Neural cell (in vitro differentiated cells): ENCODE results near the gene MCC.

Source experiments
- EP300 ChIP-seq: fragments of 450-650 bp; conservative IDR thresholded peaks from 2 replicates; pipeline ENCODE4 v1.6.1; 2014; ENCODE audit warnings: antibody characterized with exemption, mild to moderate bottlenecking, moderate library complexity; ENCODE audit not compliant: poor library complexity, severe bottlenecking
- EZH2 ChIP-seq: fragments of 200-600, 300-800 bp; shearing (Covaris generic), sonication (generic); IDR thresholded peaks from 2 replicates; pipeline ENCODE4 v1.6.1; 2014; ENCODE audit warnings: antibody characterized with exemption, low read length, borderline replicate concordance, mild to moderate bottlenecking; ENCODE audit not compliant: insufficient read depth, poor library complexity, severe bottlenecking
- MXI1 ChIP-seq: fragments of 450-650 bp; conservative IDR thresholded peaks from 2 replicates; pipeline ENCODE4 v1.6.1; 2014; ENCODE audit warnings: antibody characterized with exemption, mild to moderate bottlenecking; ENCODE audit not compliant: poor library complexity, severe bottlenecking
- POLR2AphosphoS5 ChIP-seq: IDR thresholded peaks from 2 replicates; pipeline ENCODE4 v1.6.1; 2012
- RAD21 ChIP-seq: fragments of 450-650 bp; conservative IDR thresholded peaks from 2 replicates; pipeline ENCODE4 v1.6.1; 2014; ENCODE audit warnings: antibody characterized with exemption, mild to moderate bottlenecking, moderate library complexity
- SMC3 ChIP-seq: fragments of 450-650 bp; conservative IDR thresholded peaks from 2 replicates; pipeline ENCODE4 v1.6.1; 2014; ENCODE audit warnings: antibody characterized with exemption, mild to moderate bottlenecking, moderate library complexity; ENCODE audit not compliant: poor library complexity
- TAF1 ChIP-seq: IDR thresholded peaks from 2 replicates; pipeline ENCODE4 v1.6.1; 2012; ENCODE audit warnings: low read depth
- TF ChIP-seq, protein P1 (sequence below): fragments of 450-650 bp; IDR thresholded peaks from 2 replicates; pipeline ENCODE4 v1.5.1; 2014; ENCODE audit warnings: antibody characterized with exemption, mild to moderate bottlenecking, moderate library complexity; ENCODE audit not compliant: poor library complexity, severe bottlenecking

DNA sequence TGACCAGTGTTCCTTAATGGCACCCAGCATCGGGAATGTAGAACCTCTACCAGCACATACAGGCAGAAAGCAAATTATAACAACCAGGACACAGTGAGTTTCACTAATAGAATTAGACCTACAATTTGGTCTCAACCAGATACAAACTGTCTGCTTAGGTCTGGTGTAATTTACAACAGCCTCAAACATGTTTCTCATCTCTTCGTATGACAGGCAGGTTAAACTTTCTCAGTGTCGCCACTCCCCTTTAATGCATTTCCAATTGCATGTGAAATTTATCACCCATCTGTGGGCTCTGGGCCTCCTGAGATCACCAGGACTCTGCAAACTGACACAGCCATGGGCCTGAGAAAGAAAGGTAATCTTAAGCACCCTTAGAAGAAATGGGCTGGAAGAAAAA lies 293.0 kb downstream of the MCC start:
- TF ChIP-seq EZH2 (no peak), TAF1 (no peak), SMC3 (no peak), POLR2AphosphoS5 (no peak), EP300 (no peak), MXI1 (no peak), RAD21 (no peak)
- TF ChIP-seq, protein P1, sequence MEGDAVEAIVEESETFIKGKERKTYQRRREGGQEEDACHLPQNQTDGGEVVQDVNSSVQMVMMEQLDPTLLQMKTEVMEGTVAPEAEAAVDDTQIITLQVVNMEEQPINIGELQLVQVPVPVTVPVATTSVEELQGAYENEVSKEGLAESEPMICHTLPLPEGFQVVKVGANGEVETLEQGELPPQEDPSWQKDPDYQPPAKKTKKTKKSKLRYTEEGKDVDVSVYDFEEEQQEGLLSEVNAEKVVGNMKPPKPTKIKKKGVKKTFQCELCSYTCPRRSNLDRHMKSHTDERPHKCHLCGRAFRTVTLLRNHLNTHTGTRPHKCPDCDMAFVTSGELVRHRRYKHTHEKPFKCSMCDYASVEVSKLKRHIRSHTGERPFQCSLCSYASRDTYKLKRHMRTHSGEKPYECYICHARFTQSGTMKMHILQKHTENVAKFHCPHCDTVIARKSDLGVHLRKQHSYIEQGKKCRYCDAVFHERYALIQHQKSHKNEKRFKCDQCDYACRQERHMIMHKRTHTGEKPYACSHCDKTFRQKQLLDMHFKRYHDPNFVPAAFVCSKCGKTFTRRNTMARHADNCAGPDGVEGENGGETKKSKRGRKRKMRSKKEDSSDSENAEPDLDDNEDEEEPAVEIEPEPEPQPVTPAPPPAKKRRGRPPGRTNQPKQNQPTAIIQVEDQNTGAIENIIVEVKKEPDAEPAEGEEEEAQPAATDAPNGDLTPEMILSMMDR, result no peak
